Mucosa of descending colon (tissue), 3 donors: ENCODE results near the gene CBLN4. TPM values are rescaled to one million over a fixed set of nuclear protein-coding genes. Genes with fewer than 3 reads are reported as not detected.

Experiments
- ATAC-seq: fragments of 200-7000 bp; cut with Tn5 transposase; one replicate; pipeline ENCODE4 v1.9.1; 2020; ENCODE audit warnings: mild to moderate bottlenecking, moderate library complexity
- DNase-seq, 3 donors: peaks; one replicate each; pipeline ENCODE4 v3.0.0-alpha.2; 2020
- H3K36me3 ChIP-seq: fragments of 200-600 bp; one replicate; pipeline ENCODE4 v1.8.0; 2021; ENCODE audit warnings: low read depth, mild to moderate bottlenecking
- H3K4me1 ChIP-seq: fragments of 200-600 bp; one replicate; pipeline ENCODE4 v1.8.0; 2021; ENCODE audit warnings: low read depth, mild to moderate bottlenecking
- H3K4me3 ChIP-seq: fragments of 200-600 bp; one replicate; pipeline ENCODE4 v1.8.0; 2021; ENCODE audit warnings: mild to moderate bottlenecking
- H3K9me3 ChIP-seq: fragments of 200-600 bp; one replicate; pipeline ENCODE4 v1.8.0; 2021; ENCODE audit warnings: mild to moderate bottlenecking
- CTCF ChIP-seq: fragments of 200-600 bp; IDR thresholded peaks from one replicate; pipeline ENCODE4 v1.8.0; 2022; ENCODE audit warnings: antibody characterized with exemption, mild to moderate bottlenecking
- intact Hi-C, 2 donors: fragments of 100-400 bp; cut with DNase I in 1 of 2; cut with micrococcal nuclease in 1 of 2; formaldehyde crosslinking; loops; one replicate each; pipeline versions ENCODE4 v1.11.0 to v1.11.1; 2022; cut with DNase I, micrococcal nuclease
- total RNA-seq, 3 donors: library from RNA; stranded (reverse); fragmentation: NEBNext Ultra II Directional in 2 of 3; extraction: Animal tissue kit (Norgen Biotek cat#: 25700) in 2 of 3; gene quantifications; one replicate each; pipeline versions ENCODE4 v1.2.1 to v1.2.4, GENCODE V29; 2021 to 2023
- donor health status: DM: no; HTN: no; CAD: no; lungs with moderate emphysema.
- donor health status: DM: no; HTN: no; CAD: no.
- donor health status: DM: no; HTN: yes; CAD: no.

Gene CBLN4
- total RNA-seq, 3 donors from 2014 or later: not detected

DNA sequence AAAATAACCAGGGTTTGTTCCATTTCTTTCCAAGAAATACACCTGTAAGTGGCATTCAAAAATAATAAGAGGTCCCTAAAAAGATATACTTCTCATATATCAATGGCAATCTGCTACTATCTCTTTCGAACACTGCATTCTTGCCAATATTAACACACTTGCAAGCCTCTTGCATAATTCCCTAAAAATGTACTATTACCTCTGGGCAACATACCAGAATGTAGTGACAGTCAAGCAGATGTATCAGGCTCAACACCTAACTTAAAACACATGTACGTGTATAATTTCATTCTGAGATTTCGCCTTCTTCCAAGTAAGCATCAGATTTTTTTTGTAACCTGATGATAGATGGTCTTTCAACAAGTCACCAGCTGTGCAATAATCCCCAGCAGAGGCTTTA, 3.4 kb downstream of the CBLN4 start:
- Histone ChIP-seq H3K4me1 (no peaks in the 10 kb centered on the region), H3K36me3 (no peaks in the 10 kb centered on the region), H3K4me3 (no peak overlapping the region), H3K9me3 (no peaks in the 10 kb centered on the region)
- TF ChIP-seq CTCF: no peak
- no peak for DNase-seq
- intact Hi-C loops: no loop called here
- ATAC-seq: no peak

GRCh38 chr20:56001106-56001785, 4.1 kb downstream of the CBLN4 start:
- H3K4me3 ChIP-seq: no peak overlapping the region
- H3K4me1 ChIP-seq: no peaks in the 10 kb centered on the region
- no peaks in the 10 kb centered on the region for H3K9me3 ChIP-seq
- TF ChIP-seq CTCF: no peak
- H3K36me3 ChIP-seq: no peaks in the 10 kb centered on the region
- DNase-seq (no peak), ATAC-seq (peak; percentile 69)
- intact Hi-C loops: no loop called here

DNA sequence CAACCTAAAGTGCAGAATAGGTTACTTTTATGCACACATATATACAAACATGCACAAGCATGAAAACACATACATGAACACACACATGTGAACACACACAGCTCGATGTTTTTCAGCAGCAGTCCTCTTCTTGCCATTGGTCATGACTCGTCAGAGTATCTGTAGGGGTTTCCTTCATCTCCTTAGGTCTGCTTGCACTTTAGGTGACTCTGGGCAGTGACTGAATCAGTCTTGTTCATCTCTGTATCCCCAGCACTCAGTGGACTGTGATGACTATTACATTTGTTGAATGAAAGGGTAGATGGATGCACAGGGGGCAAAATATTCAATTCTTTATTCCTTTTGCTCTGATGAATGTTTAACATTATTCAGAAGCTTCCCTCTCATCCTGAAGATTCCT, 26.8 kb downstream of the CBLN4 start:
- no peaks in the 10 kb centered on the region for H3K36me3 ChIP-seq
- no peak for ATAC-seq
- no peak for DNase-seq
- H3K4me3 ChIP-seq: no peak overlapping the region
- no peaks in the 10 kb centered on the region for H3K9me3 ChIP-seq
- intact Hi-C loops: no loop called here
- H3K4me1 ChIP-seq: no peaks in the 10 kb centered on the region
- no peak for TF ChIP-seq CTCF

DNA sequence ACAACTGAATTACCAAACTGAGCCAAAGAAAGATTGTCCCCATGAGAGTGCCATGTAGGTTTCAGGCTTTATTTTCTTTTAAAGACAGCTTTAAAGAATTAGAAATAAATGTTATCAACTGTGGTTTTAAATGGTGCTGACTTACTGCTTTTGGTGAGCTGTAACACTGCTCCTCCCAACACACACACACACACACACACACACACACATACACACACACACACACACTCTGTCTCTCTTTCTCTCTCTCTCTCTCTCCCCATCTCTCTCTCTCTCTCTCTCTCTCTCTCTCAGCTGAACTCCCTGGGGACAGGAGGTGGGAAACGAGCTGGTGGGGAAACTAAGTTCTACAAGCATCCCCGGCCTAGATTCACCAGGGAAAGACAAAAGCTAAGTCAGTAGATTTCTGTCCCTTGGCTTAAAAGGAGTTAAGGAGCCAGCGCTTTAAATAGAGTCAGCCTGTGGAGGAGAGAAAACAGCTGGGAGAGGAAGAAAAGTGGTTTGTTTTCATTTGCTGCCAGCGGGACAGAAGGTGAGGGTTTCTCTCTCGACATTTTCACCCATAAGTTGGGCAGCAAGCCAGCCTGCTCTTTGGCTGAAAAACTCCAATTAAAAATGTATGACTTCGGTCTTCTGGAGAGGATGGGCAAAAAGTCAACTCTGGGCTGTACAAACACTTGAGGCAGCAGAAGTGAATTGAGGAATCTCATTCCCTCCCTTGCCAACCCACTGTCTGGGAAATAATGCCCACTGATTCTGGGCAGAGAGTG, 27.4 kb downstream of the CBLN4 start:
- intact Hi-C loops: no loop called here
- ATAC-seq: no peak
- Histone ChIP-seq H3K36me3 (no peaks in the 10 kb centered on the region), H3K9me3 (no peaks in the 10 kb centered on the region), H3K4me1 (no peaks in the 10 kb centered on the region), H3K4me3 (no peak overlapping the region)
- DNase-seq: no peak
- TF ChIP-seq CTCF: no peak

DNA sequence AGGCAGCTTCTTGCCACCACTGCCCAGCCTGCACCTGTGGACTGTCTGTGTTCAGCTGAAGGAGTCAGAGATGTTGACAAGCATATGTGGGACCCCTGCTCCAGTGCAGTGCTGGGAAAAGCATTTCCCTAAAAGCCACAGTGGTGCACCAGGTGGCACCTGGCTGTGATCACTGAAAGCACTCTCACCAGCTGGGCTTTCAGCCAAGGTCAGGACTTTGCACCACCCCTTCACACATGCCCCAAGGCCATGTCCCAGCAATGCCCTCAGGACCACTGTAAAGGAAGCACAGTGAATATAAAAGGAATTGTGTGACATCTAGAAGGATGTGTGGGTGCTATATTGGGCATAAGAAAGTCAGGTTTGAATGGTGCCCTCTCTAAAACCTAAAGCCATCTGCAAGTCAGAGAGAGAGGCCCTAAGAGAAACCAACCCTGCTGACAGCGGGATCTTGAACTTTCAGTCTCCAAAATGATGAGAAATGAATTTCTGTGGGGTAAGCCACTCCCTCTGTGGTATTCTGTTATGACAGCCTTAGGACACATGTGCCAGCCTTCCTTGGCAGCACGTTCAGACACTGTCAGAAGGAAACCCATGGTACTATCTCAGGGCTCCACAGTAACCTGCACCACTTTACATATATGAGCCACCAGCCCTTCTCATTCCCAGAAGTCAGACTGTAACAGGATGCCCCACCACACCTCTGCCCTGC, 30.7 kb downstream of the CBLN4 start:
- H3K4me1 ChIP-seq: no peaks in the 10 kb centered on the region
- DNase-seq (no peak), ATAC-seq (no peak)
- H3K9me3 ChIP-seq: no peaks in the 10 kb centered on the region
- no peaks in the 10 kb centered on the region for H3K36me3 ChIP-seq
- no peak overlapping the region for H3K4me3 ChIP-seq
- intact Hi-C loops: no loop called here
- TF ChIP-seq CTCF: no peak
